ENCODE data around the gene POLDIP3. TPM values are rescaled to one million over a fixed set of nuclear protein-coding genes. Genes with fewer than 3 reads are reported as not detected.
A peak's percentile ranks its signal among the peaks of the same experiment; 100 is the strongest.

Gene POLDIP3
- total RNA-seq, 1 experiment from 2014 or later = 67.6 TPM

GRCh38 chr22:42615092-42615859, 593 bp upstream of the POLDIP3 start:
- ChIA-PET CTCF (interaction anchor here (1.2 kb wide), 1 partner anchor 445 kb away, joined by 3 read pairs; no protein-coding TSS in a partner anchor), POLR2A (interaction anchor here (0.6 to 2.4 kb wide), 43 partner anchors 9 to 668 kb away, joined by 3 to 20 read pairs (median 4); partner anchors contain the start of genes ARFGAP3, CENPM and PACSIN2), RAD21 (ENCODE audit: low non-redundant PET in 1 of 2, low total read pairs in 2 of 2, uncharacterized antibody in 2 of 2, unreplicated experiment in 2 of 2) (interaction anchor here in 1 of 2 experiments (0.5 to 0.6 kb wide), 2 partner anchors 434 to 512 kb away, joined by 3 read pairs; no protein-coding TSS in a partner anchor)
- H3K36me3 ChIP-seq (ENCODE audit: control insufficient read depth in 1 of 2, insufficient read depth in 2 of 2, low read length in 2 of 2) = peaks cover 5 to 26% of the 10 kb centered on the region in 2 experiments; a peak in 1 of 4 replicates
- DNase-seq (ENCODE audit: low read depth, low spot score) (peak; percentile 99), ATAC-seq (peak; percentile 84)
- peak overlapping the region; percentile 97 for H3K4me2 ChIP-seq (ENCODE audit: low read length)
- no peak overlapping the region for H2AFZ ChIP-seq (ENCODE audit: low read depth, low read length, poor library complexity, severe bottlenecking)
- peak overlapping the region; percentile 99 for H3K9ac ChIP-seq (ENCODE audit: low read length)
- no peaks in the 10 kb centered on the region for H3K27me3 ChIP-seq (ENCODE audit: insufficient read depth, low read length)
- peak overlapping the region; percentile 98; a peak in 3 of 4 replicates for H3K4me3 ChIP-seq (replicated peaks in 1 of 2; ENCODE audit: low read depth in 1 of 2, low read length in 2 of 2)
- H3K79me2 ChIP-seq (ENCODE audit: insufficient read depth, low read length) = peaks cover 41% of the 10 kb centered on the region
- H3K9me2 ChIP-seq (ENCODE audit: insufficient read depth) = no peaks in the 10 kb centered on the region
- peaks cover 18 to 46% of the 10 kb centered on the region in 2 experiments for H3K4me1 ChIP-seq (ENCODE audit: control insufficient read depth in 1 of 2, insufficient read depth in 2 of 2, low read length in 2 of 2)
- TSS peak; percentile 100 for BruUV-seq (replicated peaks)
- peak overlapping the region; percentile 89 for H3K27ac ChIP-seq (ENCODE audit: low read depth, low read length)
- intact Hi-C loops (cut with micrococcal nuclease) = no loop called here
- H4K20me1 ChIP-seq (ENCODE audit: insufficient read depth) = peaks cover 8% of the 10 kb centered on the region; the same call in 1 of the 2 replicates
- no peaks in the 10 kb centered on the region for H3K9me3 ChIP-seq (ENCODE audit: control insufficient read depth in 1 of 2, insufficient read depth in 1 of 2, low read depth in 1 of 2, low read length in 2 of 2)
- TF ChIP-seq YY1 (IDR thresholded peaks at IDR 0.05; ENCODE audit: extremely low read depth, insufficient replicate concordance, low read depth, low read length) (peak; percentile 86), SRF (IDR thresholded peaks at IDR 0.05; ENCODE audit: low read depth) (peak; percentile 90; the same call in 1 of the 2 replicates), POLR2AphosphoS5 (IDR thresholded peaks at IDR 0.05; ENCODE audit: low read depth, low read length) (peak; percentile 100), ZNF274 (IDR thresholded peaks at IDR 0.05; ENCODE audit: low read depth, low read length) (no peak), ELF1 (IDR thresholded peaks at IDR 0.05; ENCODE audit: borderline replicate concordance, low read depth) (no peak; the same call in 1 of the 2 replicates), SP1 (IDR thresholded peaks at IDR 0.05; ENCODE audit: low read depth) (peak; percentile 95), JUND (IDR thresholded peaks at IDR 0.05) (peak; percentile 91), CTCF (IDR thresholded peaks at IDR 0.05 in 2 of 3, conservative IDR thresholded peaks at IDR 0.05 in 1 of 3; ENCODE audit: borderline replicate concordance in 1 of 3, insufficient read depth in 1 of 3, low read depth in 2 of 3, low read length in 2 of 3) (no peak), CEBPB (IDR thresholded peaks at IDR 0.05; ENCODE audit: low read depth) (peak; percentile 89), FOSL1 (IDR thresholded peaks at IDR 0.05; ENCODE audit: low read depth) (peak; percentile 47), RAD21 (IDR thresholded peaks at IDR 0.05; ENCODE audit: low read depth) (peak; percentile 30; the same call in 1 of the 2 replicates), POLR2A (IDR thresholded peaks at IDR 0.05; ENCODE audit: borderline replicate concordance, extremely low read depth, insufficient read depth, insufficient read length) (peak; percentile 100), REST (IDR thresholded peaks at IDR 0.05; ENCODE audit: low read depth) (no peak), ATF3 (IDR thresholded peaks at IDR 0.05) (no peak; the same call in 1 of the 2 replicates), EZH2phosphoT487 (IDR thresholded peaks at IDR 0.05; ENCODE audit: borderline replicate concordance) (no peak), MAX (IDR thresholded peaks at IDR 0.05) (peak; percentile 83), TCF7L2 (IDR thresholded peaks at IDR 0.05; ENCODE audit: borderline replicate concordance, extremely low read depth, insufficient read depth, insufficient read length) (peak; percentile 30)
